Stomach (tissue), 9 donors: ENCODE results near the gene NR3C1. TPM values are rescaled to one million over a fixed set of nuclear protein-coding genes. Genes with fewer than 3 reads are reported as not detected.

Source experiments
- DNase-seq, 2 donors: peaks; one replicate each; pipeline versions ENCODE4 v3.0.0 to v3.0.0-alpha.2; 2013 to 2019
- H3K27ac ChIP-seq, 5 donors: fragments of 200-600 bp in 4 of 5; sonication (generic) in 4 of 5; one replicate each; pipeline ENCODE4 v1.5.1; 2013 to 2019; ENCODE audit warnings: mild to moderate bottlenecking in 1 of 5, moderate library complexity in 1 of 5
- H3K27me3 ChIP-seq, 3 donors: fragments of 200-600 bp; sonication (generic); one replicate each; pipeline ENCODE4 v1.5.1; 2017 to 2019; ENCODE audit warnings: mixed run types in 1 of 3
- H3K36me3 ChIP-seq, 4 donors: fragments of 200-600 bp; sonication (generic); 1 replicate in 3 of 4; 2 replicates in 1 of 4; pipeline ENCODE4 v1.5.1; 2016 to 2019
- H3K4me1 ChIP-seq, 4 donors: fragments of 200-600 bp; sonication (generic); one replicate each; pipeline ENCODE4 v1.5.1; 2016 to 2019
- H3K4me3 ChIP-seq, 4 donors: fragments of 200-600 bp; sonication (generic) in 3 of 4; one replicate each; pipeline ENCODE4 v1.5.1; 2016 to 2019; ENCODE audit warnings: mild to moderate bottlenecking in 1 of 4
- H3K9me3 ChIP-seq, 4 donors: fragments of 200-600 bp; sonication (generic); one replicate each; pipeline ENCODE4 v1.5.1; 2016 to 2019
- CTCF ChIP-seq, 7 experiments: fragments of 450-650 bp in 4 of 7; fragments of 200-600 bp in 3 of 7; sonication (generic) in 3 of 7; IDR thresholded peaks; one replicate each; pipeline ENCODE4 v1.5.1; 2016 to 2019; ENCODE audit warnings: antibody characterized with exemption in 7 of 7, control low read depth in 2 of 7, mild to moderate bottlenecking in 1 of 7
- EP300 ChIP-seq: sonication (generic); formaldehyde crosslinking; IDR thresholded peaks from one replicate; pipeline ENCODE4 v1.6.1; 2017; ENCODE audit warnings: antibody characterized with exemption
- POLR2A ChIP-seq, 4 donors: fragments of 450-650 bp; IDR thresholded peaks; one replicate each; pipeline ENCODE4 v1.6.1; 2016; ENCODE audit warnings: antibody characterized with exemption in 4 of 4, control low read depth in 2 of 4, mild to moderate bottlenecking in 1 of 4, moderate library complexity in 1 of 4
- POLR2AphosphoS5 ChIP-seq, 3 donors: sonication (generic); formaldehyde crosslinking; IDR thresholded peaks; one replicate each; pipeline ENCODE4 v1.6.1; 2016; ENCODE audit warnings: antibody characterized with exemption in 3 of 3
- WGBS, 5 donors: extraction: QIAGEN DNeasy Blood & Tissue Kit in 3 of 5; methylation state at CpG; one replicate each; pipeline versions ENCODE4 v1.1.5 to v1.1.7; 2013 to 2018; 5-methylcytosine and 5-hydroxymethylcytosine counted together
- intact Hi-C: fragments of 100-400 bp; cut with DNase I; formaldehyde crosslinking; loops from one replicate; pipeline ENCODE4 v1.15.1; 2023; ENCODE audit warnings: low total_unique reads
- polyA plus RNA-seq, 3 donors: library from polyadenylated mRNA; stranded (reverse); fragments of 200-250 nt; gene quantifications; one replicate each; pipeline ENCODE4 v1.2.3, GENCODE V29; 2013
- total RNA-seq, 5 donors: library from RNA; depleted of rRNA; stranded (reverse); fragments of >200 nt; gene quantifications; one replicate each; pipeline versions ENCODE4 v1.1.0 to v1.2.3, GENCODE V29; 2014 to 2016
- donor health status: healthy with polysubstance abuse.
- donor health status: Bipolar disorder and iron deficiency.
- donor health status: healthy.

The NR3C1 gene
- total and polyA plus RNA-seq, 8 donors = 6.4 to 82.8 (median 15.8) TPM

GRCh38 chr5:143383988-143384387, 19.5 kb downstream of the NR3C1 start:
- Histone ChIP-seq H3K36me3 (peaks cover 0 to 31% (median 4%) of the 10 kb centered on the region in 4 donors), H3K4me3 (no peak overlapping the region), H3K27me3 (no peaks in the 10 kb centered on the region), H3K4me1 (peaks cover 0 to 39% (median 18%) of the 10 kb centered on the region in 4 donors), H3K27ac (no peak overlapping the region), H3K9me3 (peaks cover 0 to 19% (median 12%) of the 10 kb centered on the region in 4 donors)
- TF ChIP-seq CTCF (IDR thresholded peaks at IDR 0.05) = no peak
- no peak for TF ChIP-seq POLR2AphosphoS5 (IDR thresholded peaks at IDR 0.05)
- TF ChIP-seq POLR2A (IDR thresholded peaks at IDR 0.05) = no peak
- TF ChIP-seq EP300 = no peak
- intact Hi-C loops = no loop called here
- no peak for DNase-seq
- WGBS, 5 donors = 86 to 99% (median 92%) methylated on average over 3 of the region's 3 CpGs

- intact Hi-C loops = no loop called here
- H3K4me1 ChIP-seq = peaks cover 0 to 49% (median 22%) of the 10 kb centered on the region in 4 donors
- H3K36me3 ChIP-seq = peaks cover 0 to 21% (median under 1%) of the 10 kb centered on the region in 4 donors
- no peak for DNase-seq
- H3K4me3 ChIP-seq = no peak overlapping the region
- 81 to 92% (median 85%) methylated on average over 2 of the region's 2 CpGs for WGBS, 5 donors
- H3K9me3 ChIP-seq = peaks cover 0 to 2% (median 1%) of the 10 kb centered on the region in 4 donors
- H3K27me3 ChIP-seq = no peaks in the 10 kb centered on the region
- no peak overlapping the region for H3K27ac ChIP-seq
- TF ChIP-seq EP300 (no peak), POLR2A (IDR thresholded peaks at IDR 0.05) (no peak), POLR2AphosphoS5 (IDR thresholded peaks at IDR 0.05) (no peak), CTCF (IDR thresholded peaks at IDR 0.05) (no peak)
Observed at GRCh38 chr5:143379606-143380005, 23.9 kb downstream of the NR3C1 start.

GRCh38 chr5:143376911-143377813, 26.3 kb downstream of the NR3C1 start:
- DNase-seq = no peak
- H3K4me3 ChIP-seq = no peak overlapping the region
- intact Hi-C loops = no loop called here
- WGBS, 5 donors = 84 to 90% (median 87%) methylated on average over 5 of the region's 5 CpGs
- no peak overlapping the region for H3K27ac ChIP-seq
- no peaks in the 10 kb centered on the region for H3K9me3 ChIP-seq
- H3K4me1 ChIP-seq = peaks cover 0 to 60% (median 33%) of the 10 kb centered on the region in 4 donors
- no peaks in the 10 kb centered on the region for H3K27me3 ChIP-seq
- TF ChIP-seq POLR2AphosphoS5 (IDR thresholded peaks at IDR 0.05) = no peak
- TF ChIP-seq POLR2A (IDR thresholded peaks at IDR 0.05) = no peak
- no peak for TF ChIP-seq CTCF (IDR thresholded peaks at IDR 0.05)
- H3K36me3 ChIP-seq = no peaks in the 10 kb centered on the region

GRCh38 chr5:143376195-143376779, 27.2 kb downstream of the NR3C1 start:
- Histone ChIP-seq H3K9me3 (no peaks in the 10 kb centered on the region), H3K4me1 (peaks cover 0 to 69% (median 36%) of the 10 kb centered on the region in 4 donors), H3K36me3 (no peaks in the 10 kb centered on the region), H3K27me3 (no peaks in the 10 kb centered on the region), H3K4me3 (no peak overlapping the region), H3K27ac (no peak overlapping the region)
- no peak for DNase-seq
- 93 to 98% (median 98%) methylated on average over 3 of the region's 3 CpGs for WGBS, 5 donors
- intact Hi-C loops = no loop called here
- TF ChIP-seq CTCF (IDR thresholded peaks at IDR 0.05) = no peak
- TF ChIP-seq POLR2AphosphoS5 (IDR thresholded peaks at IDR 0.05) = no peak
- no peak for TF ChIP-seq POLR2A (IDR thresholded peaks at IDR 0.05)
- no peak for TF ChIP-seq EP300
